CD14-positive monocyte (primary cell): ENCODE results near the gene FAXC. TPM values are rescaled to one million over a fixed set of nuclear protein-coding genes. Genes with fewer than 3 reads are reported as not detected.

Source experiments
- DNase-seq, 3 donors: peaks; one replicate each; pipeline ENCODE4 v3.0.0-alpha.2; 2011 to 2022
- H2AFZ ChIP-seq: 2 replicates; pipeline ENCODE4 v1.6.0; 2012; ENCODE audit warnings: mild to moderate bottlenecking, low read depth, low read length, inconsistent platforms; ENCODE audit not compliant: insufficient read depth, poor library complexity, severe bottlenecking
- H3K27ac ChIP-seq, 2 donors: 1 replicate in 1 of 2; 2 replicates in 1 of 2; pipeline ENCODE4 v1.5.1; 2012 to 2013; ENCODE audit warnings: low read length in 2 of 2, control low read depth in 1 of 2, inconsistent platforms in 1 of 2, low read depth in 1 of 2, mild to moderate bottlenecking in 1 of 2
- H3K27me3 ChIP-seq, 2 donors: one replicate each; pipeline versions ENCODE4 v1.6.0 to v1.6.1; 2011 to 2013; ENCODE audit warnings: low read length in 2 of 2; ENCODE audit not compliant: control insufficient read depth in 2 of 2, insufficient read depth in 2 of 2
- H3K36me3 ChIP-seq, 2 donors: replicated peaks in 1 of 2; 1 replicate in 1 of 2; 2 replicates in 1 of 2; pipeline versions ENCODE4 v1.5.1 to v1.6.1; 2012 to 2013; ENCODE audit warnings: low read length in 2 of 2, control low read depth in 1 of 2, inconsistent platforms in 1 of 2, mild to moderate bottlenecking in 1 of 2; ENCODE audit not compliant: insufficient read depth in 2 of 2, control insufficient read depth in 1 of 2
- H3K4me1 ChIP-seq, 2 donors: 1 replicate in 1 of 2; 2 replicates in 1 of 2; pipeline versions ENCODE4 v1.5.1 to v1.6.1; 2012 to 2013; ENCODE audit warnings: low read length in 2 of 2, control low read depth in 1 of 2, inconsistent platforms in 1 of 2, mild to moderate bottlenecking in 1 of 2, moderate library complexity in 1 of 2; ENCODE audit not compliant: insufficient read depth in 2 of 2, control insufficient read depth in 1 of 2
- H3K4me2 ChIP-seq: replicated peaks from 2 replicates; pipeline ENCODE3; 2012; ENCODE audit warnings: low read length, moderate library complexity, mild to moderate bottlenecking; ENCODE audit not compliant: poor library complexity, severe bottlenecking; ENCODE audit errors: extremely low read depth
- H3K4me3 ChIP-seq, 3 experiments: fragments of 200-600 bp in 1 of 3; sonication (generic) in 1 of 3; replicated peaks in 1 of 3; 1 replicate in 2 of 3; 2 replicates in 1 of 3; pipeline ENCODE4 v1.5.1; 2011 to 2013; ENCODE audit warnings: low read length in 3 of 3, mild to moderate bottlenecking in 3 of 3, control low read depth in 2 of 3, low read depth in 2 of 3, inconsistent platforms in 1 of 3, moderate library complexity in 1 of 3
- H3K79me2 ChIP-seq: 2 replicates; pipeline ENCODE4 v1.6.0; 2012; ENCODE audit warnings: mild to moderate bottlenecking, control low read depth, inconsistent platforms, low read length, moderate library complexity; ENCODE audit not compliant: insufficient read depth
- H3K9ac ChIP-seq: 2 replicates; pipeline ENCODE4 v1.6.0; 2017; ENCODE audit warnings: low read length, mild to moderate bottlenecking; ENCODE audit not compliant: insufficient read depth, poor library complexity, severe bottlenecking
- H3K9me3 ChIP-seq, 2 donors: replicated peaks in 1 of 2; 1 replicate in 1 of 2; 2 replicates in 1 of 2; pipeline versions ENCODE4 v1.5.1 to v1.6.1; 2012 to 2013; ENCODE audit warnings: low read length in 2 of 2, control low read depth in 1 of 2; ENCODE audit not compliant: control insufficient read depth in 1 of 2, insufficient read depth in 1 of 2
- H4K20me1 ChIP-seq: 2 replicates; pipeline ENCODE4 v1.6.0; 2012; ENCODE audit warnings: mild to moderate bottlenecking, low read length, control low read depth, moderate library complexity; ENCODE audit not compliant: insufficient read depth
- H3K27ac Mint-ChIP-seq, 7 donors: one replicate each; pipeline ENCODE4 v1.8.0; 2020; ENCODE audit warnings: mild to moderate bottlenecking in 7 of 7, mixed read lengths in 7 of 7, moderate library complexity in 6 of 7, inconsistent platforms in 2 of 7
- H3K27me3 Mint-ChIP-seq, 3 donors: one replicate each; pipeline ENCODE4 v1.8.0; 2021 to 2022; ENCODE audit warnings: low read depth in 3 of 3, mild to moderate bottlenecking in 3 of 3, mixed read lengths in 3 of 3, moderate library complexity in 3 of 3, inconsistent platforms in 1 of 3
- H3K36me3 Mint-ChIP-seq, 2 donors: one replicate each; pipeline ENCODE4 v1.8.0; 2020; ENCODE audit warnings: mixed read lengths in 2 of 2, inconsistent platforms in 1 of 2, mild to moderate bottlenecking in 1 of 2
- H3K4me1 Mint-ChIP-seq: one replicate; pipeline ENCODE4 v1.8.0; 2020; ENCODE audit warnings: mild to moderate bottlenecking, mixed read lengths
- H3K4me3 Mint-ChIP-seq, 2 donors: one replicate each; pipeline ENCODE4 v1.8.0; 2020; ENCODE audit warnings: mild to moderate bottlenecking in 2 of 2, mixed read lengths in 2 of 2, moderate library complexity in 1 of 2
- H3K9me3 Mint-ChIP-seq, 7 donors: one replicate each; pipeline ENCODE4 v1.8.0; 2020 to 2022; ENCODE audit warnings: mixed read lengths in 7 of 7, mild to moderate bottlenecking in 6 of 7, moderate library complexity in 6 of 7, inconsistent platforms in 2 of 7
- CTCF ChIP-seq: fragments of 200-600 bp; IDR thresholded peaks from one replicate; pipeline ENCODE4 v1.8.0; 2022; ENCODE audit warnings: antibody characterized with exemption, mild to moderate bottlenecking
- WGBS: methylation state at CpG from one replicate; pipeline ENCODE4 v1.1.5; 2013; ENCODE audit warnings: missing lambda C conversion rate; ENCODE audit not compliant: insufficient coverage; 5-methylcytosine and 5-hydroxymethylcytosine counted together
- intact Hi-C, 2 donors: fragments of 100-400 bp; cut with micrococcal nuclease; formaldehyde crosslinking; loops; one replicate each; pipeline versions ENCODE4 v1.15.0 to v1.15.1; 2023
- polyA plus RNA-seq, 3 donors: library from polyadenylated mRNA; depleted of rRNA in 1 of 3; unstranded in 2 of 3; stranded (reverse) in 1 of 3; fragments of 300-500 nt in 2 of 3; fragments of >200 nt in 1 of 3; fragmentation: Illumina TruSeq in 2 of 3; gene quantifications; 1 replicate in 2 of 3; 2 replicates in 1 of 3; pipeline ENCODE4 v1.2.3, GENCODE V29; 2012 to 2021

Gene FAXC
- polyA plus RNA-seq, 3 donors: not detected

GRCh38 chr6:99289701-99290100 is 59.8 kb downstream of the FAXC start:
- Mint-ChIP-seq H3K4me1 (no peaks in the 10 kb centered on the region), H3K27me3 (peaks cover 0 to 6% (median 4%) of the 10 kb centered on the region in 3 donors), H3K27ac (no peak overlapping the region), H3K4me3 (no peak overlapping the region), H3K9me3 (peaks cover 0 to 1% (median 0%) of the 10 kb centered on the region in 7 donors), H3K36me3 (no peaks in the 10 kb centered on the region)
- DNase-seq: no peak
- no peak overlapping the region for H3K9ac ChIP-seq
- H3K79me2 ChIP-seq: no peaks in the 10 kb centered on the region
- no peak overlapping the region for H3K4me2 ChIP-seq
- no peak overlapping the region for H3K4me3 ChIP-seq
- no peak overlapping the region for H3K27ac ChIP-seq
- no peaks in the 10 kb centered on the region for H3K4me1 ChIP-seq
- H4K20me1 ChIP-seq: no peaks in the 10 kb centered on the region
- WGBS: 67% methylated on average over 1 of the region's 2 CpGs
- no peaks in the 10 kb centered on the region for H3K27me3 ChIP-seq
- no peak overlapping the region for H2AFZ ChIP-seq
- no peak for TF ChIP-seq CTCF
- intact Hi-C loops: no loop called here
- H3K9me3 ChIP-seq: no peaks in the 10 kb centered on the region
- no peaks in the 10 kb centered on the region for H3K36me3 ChIP-seq

DNA sequence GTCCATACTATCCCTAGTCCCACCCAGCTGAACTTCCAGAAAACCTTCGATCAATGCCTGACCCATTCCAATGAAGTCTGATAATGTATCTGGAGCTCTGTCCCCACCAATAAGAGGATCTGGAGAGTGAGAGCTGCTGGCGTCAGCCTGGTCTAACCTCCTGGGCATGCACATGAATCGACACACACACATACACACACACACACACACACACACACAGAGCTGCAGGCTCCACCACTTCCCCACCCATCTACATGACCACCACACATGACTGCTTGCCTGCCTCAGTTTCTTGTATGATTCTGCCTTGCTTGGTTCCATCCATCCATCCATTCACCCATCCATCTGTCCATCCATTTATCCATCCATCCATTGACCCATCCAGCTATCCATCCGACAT is 60.8 kb downstream of the FAXC start:
- H3K4me3 ChIP-seq: no peak overlapping the region
- Mint-ChIP-seq H3K9me3 (peaks cover 0 to 1% (median 0%) of the 10 kb centered on the region in 7 donors), H3K27me3 (peaks cover 0 to 8% (median 4%) of the 10 kb centered on the region in 3 donors), H3K27ac (no peak overlapping the region), H3K4me1 (no peaks in the 10 kb centered on the region), H3K4me3 (no peak overlapping the region), H3K36me3 (no peaks in the 10 kb centered on the region)
- no peak overlapping the region for H2AFZ ChIP-seq
- no peaks in the 10 kb centered on the region for H3K36me3 ChIP-seq
- no peak overlapping the region for H3K4me2 ChIP-seq
- 71% methylated on average over 3 of the region's 4 CpGs for WGBS
- no peaks in the 10 kb centered on the region for H3K79me2 ChIP-seq
- no peaks in the 10 kb centered on the region for H3K4me1 ChIP-seq
- intact Hi-C loops: no loop called here
- H3K9me3 ChIP-seq: no peaks in the 10 kb centered on the region
- no peak for DNase-seq
- H3K27me3 ChIP-seq: no peaks in the 10 kb centered on the region
- no peak overlapping the region for H3K27ac ChIP-seq
- TF ChIP-seq CTCF: no peak
- no peak overlapping the region for H3K9ac ChIP-seq
- no peaks in the 10 kb centered on the region for H4K20me1 ChIP-seq
